GM19239 (cell line): Measurements from ENCODE around the gene ADGRG2.

Experiments
- DNase-seq: peaks from one replicate; pipeline ENCODE4 v3.0.0; 2011; ENCODE audit warnings: low spot score; ENCODE audit not compliant: insufficient read length
- FAIRE-seq: peaks from 2 replicates; lab custom pipeline; 2011; peaks lifted over from hg19 to GRCh38; lab: Jason Lieb, UNC

Gene ADGRG2

DNA sequence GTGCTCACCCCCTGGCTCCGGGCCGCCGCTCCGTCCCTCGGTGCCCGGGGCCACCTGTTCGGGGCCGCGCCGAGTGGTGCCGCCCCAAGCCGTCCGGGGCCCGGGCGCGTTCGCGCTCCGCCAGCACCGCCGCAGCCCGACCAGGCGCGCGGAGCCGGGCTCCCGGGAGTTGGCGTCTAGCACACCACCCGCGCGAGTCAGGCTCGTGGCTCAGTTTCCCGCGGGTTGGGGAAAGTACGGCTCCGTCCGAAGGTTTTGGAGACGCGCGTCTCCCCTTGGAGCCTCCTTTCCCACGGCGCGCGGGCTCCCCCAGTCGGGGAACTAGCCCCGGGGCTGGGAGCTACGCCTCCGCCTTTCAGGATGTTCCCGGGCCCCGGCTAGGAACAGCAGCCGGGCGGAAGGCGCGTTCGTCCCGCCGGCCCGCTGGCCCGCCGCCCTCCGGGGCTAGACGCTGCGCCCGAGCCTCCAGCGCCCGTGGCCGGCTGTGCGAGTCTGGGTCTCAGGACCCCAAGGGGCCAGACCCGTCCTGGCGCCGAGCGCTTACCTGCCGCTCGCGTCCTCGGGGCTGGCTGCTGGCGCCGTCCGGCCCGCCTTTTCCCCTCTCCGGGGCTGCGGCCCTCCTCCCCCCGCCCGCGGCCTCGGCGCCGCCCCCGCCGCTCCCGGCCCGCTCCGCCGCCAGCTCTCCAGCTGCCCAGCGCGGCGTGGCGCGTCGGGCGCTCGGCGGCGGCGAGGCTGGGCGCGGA is at the start of gene ADGRG2:
ADGRG2 (minus strand) TSS at position 571 of the 743 bp plus-strand sequence. CDS start 53,634 bp downstream, outside the sequence.
- DNase-seq: no peak

GRCh38 chrX:19168609-19169008 is 46.3 kb upstream of the ADGRG2 start:
- DNase-seq: no peak
- no peak for FAIRE-seq

More for the DNA sequence above, at the start of gene ADGRG2:
- FAIRE-seq: no peak

DNA sequence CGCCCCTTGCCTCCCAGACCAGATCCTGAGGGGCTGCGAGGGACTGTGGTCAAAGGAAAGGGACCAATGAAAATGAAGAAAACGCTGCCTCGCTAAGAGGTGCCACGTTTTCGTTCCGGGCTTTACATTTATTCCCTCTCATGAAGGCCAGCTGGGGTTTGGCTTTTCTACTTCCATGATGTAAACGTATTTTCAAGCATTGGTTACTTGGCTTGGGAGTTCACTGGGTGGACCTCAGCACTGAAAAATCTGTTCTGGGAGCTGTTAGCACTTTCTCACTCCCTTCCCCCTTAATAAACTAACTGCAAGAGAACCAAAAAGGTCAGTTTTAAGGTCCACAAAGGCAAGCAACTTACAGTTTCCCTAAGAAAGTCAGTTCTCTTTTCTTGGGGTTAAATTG is 40.6 kb upstream of the ADGRG2 start:
- FAIRE-seq (no peak), DNase-seq (no peak)

DNA sequence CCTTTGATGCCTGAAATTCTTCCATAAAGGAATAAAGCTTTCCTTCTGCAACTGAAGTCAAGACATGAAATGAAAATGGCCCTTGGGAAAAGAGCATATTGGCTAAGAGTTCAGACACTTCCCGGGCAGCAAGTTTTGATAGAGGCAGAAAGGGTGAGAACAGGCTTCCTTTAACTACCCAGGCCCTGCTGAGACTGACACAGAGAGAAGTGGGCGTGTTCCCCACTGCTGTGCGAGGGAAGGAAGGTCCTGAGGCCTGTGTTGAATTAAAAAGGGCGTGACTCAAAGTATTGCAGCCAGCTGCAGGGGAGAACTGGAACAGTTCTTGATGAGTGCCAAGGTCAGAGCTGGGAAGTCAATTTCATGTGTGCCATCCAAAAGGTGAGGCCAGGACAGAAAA is 33.9 kb upstream of the ADGRG2 start:
- no peak for DNase-seq
- no peak for FAIRE-seq

GRCh38 chrX:19152762-19153161 is 30.5 kb upstream of the ADGRG2 start:
- FAIRE-seq: no peak
- no peak for DNase-seq

DNA sequence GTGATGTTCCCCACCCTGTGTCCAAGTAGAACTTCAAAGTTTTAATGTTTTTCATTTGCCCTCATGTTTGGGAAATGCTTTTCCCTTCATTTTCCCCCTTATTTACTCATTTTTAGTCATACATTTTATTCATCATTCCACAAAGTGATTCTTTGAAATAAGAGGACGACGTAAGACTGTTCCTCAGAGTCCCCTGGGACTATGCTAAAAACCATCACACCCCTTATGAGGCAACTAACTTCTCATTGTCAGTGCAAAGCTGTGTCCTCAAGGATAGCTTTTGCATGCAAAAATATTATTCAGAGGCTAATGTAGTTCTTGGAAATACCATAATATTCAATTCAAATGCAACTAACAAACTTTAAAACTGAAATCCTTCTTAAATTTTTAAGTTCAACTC is 14.8 kb upstream of the ADGRG2 start:
- FAIRE-seq (no peak), DNase-seq (no peak)

DNA sequence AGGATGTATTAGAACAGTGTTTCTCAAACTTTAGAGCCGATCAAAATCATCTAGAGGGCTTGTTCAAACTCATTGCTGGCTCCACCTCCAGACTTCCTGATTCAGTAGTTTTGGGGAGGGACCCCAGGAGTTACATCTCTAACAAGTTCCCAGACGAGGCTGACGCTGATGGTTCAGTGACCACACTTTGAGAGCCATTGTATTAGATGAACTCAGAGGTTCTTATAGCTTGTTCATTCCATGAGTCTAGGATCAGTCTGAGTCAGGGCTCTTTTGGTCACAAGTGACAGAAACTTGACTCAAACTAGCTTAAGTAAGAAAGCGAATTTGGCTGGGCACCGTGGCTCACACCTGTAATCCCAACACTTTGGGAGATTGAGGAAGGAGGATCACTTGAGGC is 11.5 kb upstream of the ADGRG2 start:
- FAIRE-seq (no peak), DNase-seq (no peak)

- FAIRE-seq (no peak), DNase-seq (no peak)
Observed at GRCh38 chrX:19133231-19133630, 11.0 kb upstream of the ADGRG2 start.

GRCh38 chrX:19130628-19131027 is 8.4 kb upstream of the ADGRG2 start:
- DNase-seq: no peak
- FAIRE-seq: no peak

- FAIRE-seq (no peak), DNase-seq (no peak)
Observed at GRCh38 chrX:19129694-19130093, 7.4 kb upstream of the ADGRG2 start.

DNA sequence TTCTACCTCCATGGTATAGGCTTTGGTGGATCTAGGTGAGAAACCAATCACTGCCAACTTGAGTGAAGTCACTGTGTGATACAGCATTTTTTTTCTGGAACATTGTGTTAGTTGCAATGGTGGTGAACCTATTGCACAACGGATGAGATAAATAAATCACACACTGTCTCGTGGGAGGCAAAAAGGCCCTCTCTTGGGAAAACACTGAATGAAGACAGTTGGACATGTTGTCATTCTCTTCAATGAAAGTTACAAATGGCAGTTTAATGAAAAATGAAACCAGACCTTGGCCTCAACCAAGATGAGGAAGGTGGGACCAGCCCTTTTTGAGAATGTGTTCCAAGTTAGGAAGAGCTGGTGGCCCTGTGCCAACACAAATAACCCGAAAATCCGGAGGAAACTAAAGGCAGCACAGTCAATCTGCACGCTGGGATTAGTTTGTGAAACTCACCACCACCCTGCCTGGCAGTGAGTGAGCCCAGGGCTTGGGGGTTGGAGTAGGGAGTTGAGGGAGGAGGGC is 5.4 kb upstream of the ADGRG2 start:
- FAIRE-seq (no peak), DNase-seq (no peak)

GRCh38 chrX:19122641-19123009 is 357 bp upstream of the ADGRG2 start:
- FAIRE-seq: no peak
- DNase-seq: no peak

- FAIRE-seq: no peak
Observed at GRCh38 chrX:19121466-19121865, 802 bp downstream of the ADGRG2 start.

DNA sequence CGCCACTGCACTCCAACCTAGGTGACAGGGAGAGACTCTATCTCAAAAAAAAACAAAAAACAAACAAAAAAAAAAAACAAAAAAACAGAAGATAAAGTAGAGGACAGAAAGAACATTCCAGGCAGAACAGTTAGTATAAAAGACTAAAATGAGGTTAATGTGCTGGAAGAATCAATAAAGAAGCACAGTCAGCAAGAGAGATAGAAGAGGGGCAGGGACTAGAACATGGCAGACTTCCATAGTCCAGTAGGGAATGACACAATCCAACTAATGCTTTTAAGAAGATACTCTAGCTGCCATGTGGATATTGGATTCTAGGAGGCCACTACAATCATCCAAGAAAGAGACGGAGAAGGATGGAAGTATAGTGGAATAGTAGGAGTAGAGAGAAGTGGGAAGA is 11.6 kb downstream of the ADGRG2 start:
- DNase-seq (no peak), FAIRE-seq (no peak)

More at GRCh38 chrX:19121466-19121865, 802 bp downstream of the ADGRG2 start:
- DNase-seq: no peak

GRCh38 chrX:19107035-19107434 is 15.2 kb downstream of the ADGRG2 start:
- FAIRE-seq (no peak), DNase-seq (no peak)

GRCh38 chrX:19100586-19100985 is 21.7 kb downstream of the ADGRG2 start:
- FAIRE-seq: no peak
- no peak for DNase-seq

DNA sequence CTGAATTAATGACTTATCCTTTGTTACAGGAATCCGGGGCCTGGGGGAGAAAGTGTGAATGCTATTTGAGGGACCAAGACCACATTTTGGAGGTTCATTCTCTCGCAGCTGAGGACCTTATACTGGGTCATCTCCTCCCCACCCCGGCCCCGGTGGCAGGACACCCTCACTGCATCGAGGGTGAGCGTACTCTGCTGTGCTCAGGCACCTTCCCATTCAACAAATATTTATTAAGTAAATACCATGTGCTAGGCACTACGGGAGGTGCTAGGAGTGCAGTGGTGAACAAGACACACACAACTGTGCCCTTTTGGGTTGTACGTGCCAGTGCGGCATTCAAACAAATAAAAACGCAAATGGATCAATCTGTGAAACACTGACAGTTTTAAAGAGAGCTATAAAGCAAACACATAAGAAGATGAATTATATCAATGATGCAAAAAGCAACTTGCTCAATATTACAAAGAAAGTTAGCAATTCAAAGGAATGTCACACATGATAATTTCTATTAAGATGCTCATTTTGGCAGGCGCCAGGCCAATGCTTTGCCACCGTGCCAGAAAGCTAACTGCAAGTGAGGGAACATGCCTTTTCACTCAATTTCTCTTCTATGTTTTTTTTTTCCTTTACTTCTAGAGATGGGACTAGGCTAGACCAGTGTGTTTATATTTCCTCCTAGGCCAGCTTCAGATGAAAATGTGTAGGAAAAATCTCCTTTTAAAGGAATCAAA is 24.6 kb downstream of the ADGRG2 start:
- DNase-seq: no peak
- FAIRE-seq: no peak

DNA sequence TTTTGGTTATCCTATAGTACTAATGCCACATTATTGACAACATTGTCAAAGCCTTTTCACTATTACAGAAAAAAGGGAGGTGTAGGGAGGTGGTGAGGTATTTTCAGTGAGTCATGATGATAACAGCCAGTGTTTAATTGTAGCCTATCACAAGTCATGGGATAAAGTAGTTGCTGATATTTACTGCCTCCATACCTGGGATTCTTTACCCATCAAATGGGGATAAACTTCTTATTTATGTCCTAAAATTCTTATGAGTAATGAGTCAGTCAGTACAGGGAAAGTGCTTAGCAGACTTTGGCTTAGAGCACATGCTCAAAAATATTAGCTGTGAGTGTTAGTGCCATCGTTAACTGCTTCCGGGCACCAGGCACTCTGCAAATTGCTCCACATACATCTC is 25.7 kb downstream of the ADGRG2 start:
- DNase-seq (no peak), FAIRE-seq (no peak)

DNA sequence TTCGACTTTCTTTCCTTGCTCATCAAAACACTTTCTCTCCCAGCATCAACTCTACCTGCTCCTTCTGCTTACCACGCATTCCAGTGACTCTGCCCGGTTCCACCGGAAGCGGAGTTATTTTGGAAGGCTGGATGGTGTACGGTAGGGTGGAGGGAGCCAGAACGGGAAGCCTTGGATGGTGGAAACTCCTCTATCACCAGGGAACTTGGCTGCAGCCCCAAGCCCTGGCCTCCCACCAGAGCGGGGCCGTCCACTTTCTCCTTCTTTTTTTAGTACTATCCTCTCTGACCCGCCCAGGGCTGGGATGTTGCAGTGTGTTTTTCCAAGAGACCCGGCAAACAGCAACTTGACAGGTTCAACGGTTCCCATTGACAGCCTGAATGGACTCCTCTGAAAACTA is 27.6 kb downstream of the ADGRG2 start:
- DNase-seq: no peak
- no peak for FAIRE-seq

DNA sequence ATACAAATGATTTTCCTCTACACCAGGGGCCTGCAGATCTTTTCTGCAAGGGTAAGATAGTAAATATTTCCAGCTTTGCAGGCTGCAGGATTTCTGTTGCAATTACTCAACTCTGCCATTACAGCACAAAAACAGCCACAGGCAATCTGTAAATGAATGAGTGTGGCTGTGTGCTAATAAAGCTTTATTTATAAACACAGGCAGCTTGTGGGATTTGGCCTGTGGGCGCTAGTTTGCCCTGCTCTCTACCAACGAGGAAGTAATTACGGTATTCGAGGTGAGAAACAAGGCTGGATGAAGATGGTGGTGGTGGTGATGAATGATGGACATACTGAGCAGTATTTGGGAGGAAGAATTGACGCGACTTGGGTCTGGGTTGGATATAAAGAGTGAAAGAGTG is 30.7 kb downstream of the ADGRG2 start:
- no peak for FAIRE-seq
- DNase-seq: no peak

DNA sequence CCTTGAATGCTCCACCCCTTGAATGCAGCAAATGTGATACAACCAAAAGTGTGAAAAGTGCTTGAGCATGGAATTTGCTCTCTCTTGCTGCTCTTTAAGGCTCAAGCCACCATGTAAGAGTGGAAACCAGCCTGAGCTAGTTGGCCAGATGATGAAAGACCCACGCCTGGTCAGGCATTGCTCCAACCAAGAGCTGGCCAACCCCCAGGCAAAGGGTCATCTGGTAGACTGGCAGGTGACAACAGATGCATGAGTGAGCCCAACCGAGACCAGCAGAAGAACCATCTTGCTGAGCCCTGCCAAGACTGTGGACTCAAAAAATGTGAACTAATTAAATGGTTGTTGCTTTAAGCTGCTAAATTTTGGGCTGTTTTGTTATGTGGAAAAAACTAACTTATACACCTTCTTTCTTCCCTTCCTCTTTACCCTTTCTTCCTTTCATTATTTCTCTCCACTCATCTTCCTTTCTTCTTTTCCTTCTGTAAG is 32.7 kb downstream of the ADGRG2 start:
- DNase-seq: no peak
- FAIRE-seq: no peak
